Stimulated activated CD8-positive, alpha-beta memory T cell treated with anti-CD3 and anti-CD28 coated beads, Interleukin-7, amount 100 ng/mL, for 24 hours (primary cell): ENCODE results near the gene AIMP1.
"Not testable (repeated sequence)": the region's sequence is repeated elsewhere in the genome, so short reads cannot be mapped to it uniquely, and the experiment has no call there.

Experiments
- DNase-seq: peaks from one replicate; pipeline ENCODE4 v3.0.0-alpha.2; 2020; ENCODE audit warnings: low read depth

The AIMP1 gene

DNA sequence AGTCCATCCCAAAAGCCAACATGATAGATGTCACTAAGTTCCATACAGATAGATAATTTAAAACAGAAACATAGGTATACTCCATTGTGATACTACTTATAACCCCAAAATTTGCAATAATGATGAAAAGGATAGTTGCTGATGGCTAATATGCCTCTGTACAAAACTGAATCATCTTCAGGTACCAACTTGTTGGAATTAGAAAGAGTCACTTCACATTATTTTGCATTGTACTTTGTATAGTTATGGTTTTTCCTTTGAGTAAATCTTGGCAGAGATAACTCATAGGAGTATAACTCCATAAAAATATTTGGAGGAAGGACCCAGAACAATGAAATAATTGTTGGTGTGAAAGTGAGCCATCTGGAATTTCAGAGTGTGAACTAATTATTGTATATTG is 34.7 kb downstream of the AIMP1 start:
- no peak for DNase-seq

DNA sequence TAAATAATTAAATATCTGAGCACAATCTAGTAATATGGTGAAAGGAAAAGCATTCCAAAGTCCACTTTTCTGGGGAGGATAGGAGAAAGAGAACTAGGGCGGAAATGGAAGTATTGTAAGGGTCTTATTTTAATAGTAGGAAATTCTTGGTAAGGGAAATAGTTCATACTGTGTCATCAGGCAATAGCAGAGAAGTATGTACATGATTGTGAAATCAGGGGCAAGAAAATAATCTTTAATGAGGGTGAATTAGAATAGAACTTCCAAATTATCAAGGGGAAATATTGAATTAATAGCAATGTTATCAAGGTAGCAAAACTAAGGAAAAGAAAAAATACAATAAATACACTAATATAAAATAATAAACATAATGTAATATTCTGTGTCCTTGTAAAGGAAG is 37.4 kb downstream of the AIMP1 start:
- DNase-seq: no peak

DNA sequence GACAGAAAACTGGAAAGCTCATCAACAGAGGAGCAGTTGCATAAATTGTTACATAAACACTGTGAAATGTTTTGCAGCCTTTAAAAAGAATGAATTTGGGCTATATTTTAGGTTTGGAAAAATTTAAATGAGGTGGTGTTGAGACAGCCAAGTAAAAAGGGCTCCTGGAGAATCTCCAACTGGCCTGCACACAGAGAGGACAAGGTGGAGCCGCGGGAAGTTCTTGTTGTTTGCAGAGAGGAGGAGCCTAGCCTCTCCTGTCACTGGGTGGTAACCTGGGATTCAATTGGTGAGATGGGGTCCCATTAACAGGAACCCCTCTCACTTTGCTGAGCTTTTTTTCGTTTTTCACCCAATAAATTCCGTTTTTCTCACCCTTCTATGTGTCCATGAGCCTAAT is 38.8 kb downstream of the AIMP1 start:
- DNase-seq: no peak

DNA sequence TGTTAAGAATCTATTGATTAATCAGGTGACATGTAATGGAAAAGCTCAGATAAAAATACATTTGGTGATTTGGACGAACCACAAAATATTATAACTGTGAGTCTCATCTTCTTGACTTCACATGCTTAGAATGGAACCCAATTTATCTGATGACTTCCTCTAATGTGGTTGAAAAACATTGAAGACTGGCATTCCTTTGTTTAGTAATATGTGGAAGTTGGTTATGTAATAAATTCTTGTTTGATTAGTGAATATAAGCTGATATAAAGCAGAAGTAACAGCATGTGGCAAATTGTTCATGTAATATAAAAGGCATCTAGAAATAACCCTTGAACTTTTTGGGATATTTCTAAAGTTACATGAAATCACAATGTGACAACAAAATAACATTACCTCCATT is 42.5 kb downstream of the AIMP1 start:
- no peak for DNase-seq

DNA sequence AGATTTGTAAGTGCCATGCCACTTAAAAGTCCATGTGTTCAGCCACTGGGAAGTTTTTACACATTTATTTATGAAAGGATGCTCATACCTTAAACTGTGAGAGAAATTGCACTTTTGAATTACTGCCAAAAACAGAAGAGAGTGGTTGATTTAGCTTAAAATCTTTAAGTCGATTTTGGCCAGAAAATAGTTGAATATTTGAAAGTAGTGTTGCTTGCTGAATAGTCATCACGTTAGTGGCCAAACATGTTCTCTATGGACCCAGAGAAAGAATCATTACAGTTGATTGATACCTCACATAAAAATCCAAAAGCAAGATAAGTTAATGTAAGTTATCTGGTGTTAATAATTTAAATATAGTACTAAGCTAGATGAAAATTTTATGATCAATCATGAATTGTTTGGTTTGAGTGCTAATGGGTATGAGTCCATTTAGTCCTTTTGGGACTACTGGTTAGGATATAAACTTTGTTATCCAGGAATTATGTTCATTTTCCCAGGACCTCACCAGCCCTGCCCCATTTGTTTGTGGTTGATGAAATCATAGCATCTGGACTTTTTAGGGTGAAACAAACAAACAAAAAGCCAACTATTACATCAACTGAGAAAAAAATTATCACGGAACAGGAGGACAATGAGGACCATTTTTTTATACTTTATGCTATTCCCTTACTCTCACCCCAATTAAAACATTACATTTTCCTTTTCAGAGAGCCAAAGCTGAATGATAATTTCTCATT is 45.9 kb downstream of the AIMP1 start:
- no peak for DNase-seq

DNA sequence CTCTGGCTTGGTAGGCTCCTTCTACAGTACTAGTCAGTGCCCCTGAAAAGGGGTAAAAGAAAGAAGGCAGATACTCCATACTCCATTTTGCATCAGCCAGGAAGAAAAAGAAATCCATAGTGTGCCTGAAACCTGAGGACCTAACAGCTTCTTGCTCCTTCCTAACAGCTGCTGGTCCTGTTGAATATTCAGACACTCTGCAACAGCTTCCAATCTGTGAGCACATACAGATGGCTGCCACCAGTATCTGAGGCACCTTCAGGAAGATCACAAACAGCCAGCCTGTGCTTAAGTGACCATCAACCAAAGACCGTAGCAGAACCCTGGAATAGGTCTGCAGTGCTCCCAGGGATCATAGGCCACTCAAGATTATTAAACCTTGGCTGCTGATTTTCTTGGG is 47.9 kb downstream of the AIMP1 start:
- DNase-seq: no peak

DNA sequence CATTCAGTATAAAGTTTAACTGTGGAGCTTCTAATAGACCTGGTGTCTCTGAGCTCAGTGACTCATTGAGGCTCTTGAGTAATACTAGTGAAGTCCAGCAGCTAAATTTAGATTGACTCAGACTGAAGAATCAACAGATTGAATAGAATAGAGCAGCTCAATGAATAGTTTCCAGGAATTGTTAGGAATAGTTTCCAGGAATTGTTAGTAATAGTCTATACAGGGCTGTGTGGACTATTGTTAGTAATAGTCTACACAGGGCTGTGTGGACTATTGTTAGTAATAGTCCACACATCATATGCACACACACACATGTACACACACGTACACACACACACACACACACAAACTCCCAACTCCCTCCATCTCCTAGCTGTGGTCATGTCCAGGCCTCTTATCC is 49.3 kb downstream of the AIMP1 start:
- DNase-seq: no peak

DNA sequence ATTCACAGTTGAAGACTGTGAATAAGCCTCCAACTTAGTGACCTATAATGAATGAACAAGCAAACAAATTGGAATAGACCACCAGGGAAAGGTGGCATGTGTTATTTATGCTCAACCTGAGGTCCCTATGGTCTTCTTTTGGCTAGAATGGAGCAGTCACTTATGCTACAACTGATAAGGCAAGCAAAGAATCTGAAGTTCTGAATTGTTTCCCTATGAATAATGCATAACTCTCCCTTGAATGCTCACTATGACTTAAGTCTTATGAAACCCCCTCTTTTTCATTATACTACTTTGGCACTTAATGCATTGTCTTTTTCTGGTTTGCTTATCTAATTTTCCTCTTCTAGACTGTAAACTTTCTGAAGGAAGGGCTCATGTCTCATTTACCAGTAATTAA is 49.7 kb downstream of the AIMP1 start:
- DNase-seq: no peak

DNA sequence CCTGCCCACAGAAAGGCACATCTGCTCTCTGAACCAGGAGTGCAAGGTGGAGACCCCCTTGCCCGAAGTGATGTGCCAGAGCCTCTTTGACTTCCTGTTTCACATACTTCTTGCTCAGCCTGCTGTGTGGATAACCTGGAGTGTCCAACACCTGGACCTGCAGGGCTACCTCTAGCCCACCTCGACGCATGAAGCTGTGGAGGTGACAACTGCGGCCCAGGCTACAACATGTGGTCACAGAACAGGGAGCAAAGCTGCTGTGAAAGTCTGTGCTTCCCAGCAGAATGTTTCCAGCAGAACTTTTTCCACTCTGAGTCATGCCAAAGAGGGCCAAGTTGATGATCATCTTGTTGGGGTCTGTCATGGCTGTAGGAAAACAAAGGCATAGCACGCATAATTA is 50.7 kb downstream of the AIMP1 start:
- DNase-seq: no peak

DNA sequence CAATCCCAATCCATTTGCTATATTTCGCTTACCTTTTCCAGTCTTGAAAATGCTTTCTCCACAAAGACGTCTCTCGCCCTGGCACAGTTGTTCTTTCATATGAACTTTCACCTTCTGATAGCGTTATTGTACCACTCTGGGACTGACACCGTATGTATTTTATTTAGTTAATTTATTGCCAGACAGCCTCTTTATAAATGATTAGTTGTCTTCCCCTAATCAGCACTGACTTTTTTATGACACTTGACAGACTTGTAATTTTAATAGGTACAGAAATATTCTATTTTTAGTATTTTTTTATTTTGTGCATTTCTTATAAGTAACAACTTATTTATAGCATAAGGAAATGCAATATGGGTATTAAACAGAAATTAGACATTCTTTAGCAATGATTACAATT is 52.3 kb downstream of the AIMP1 start, which contains the start of gene GIMD1:
Gene GIMD1 (minus strand): TSS at position 101 of the 400 bp plus-strand sequence. CDS start 1,343 bp downstream, outside the sequence.
- DNase-seq: no peak

DNA sequence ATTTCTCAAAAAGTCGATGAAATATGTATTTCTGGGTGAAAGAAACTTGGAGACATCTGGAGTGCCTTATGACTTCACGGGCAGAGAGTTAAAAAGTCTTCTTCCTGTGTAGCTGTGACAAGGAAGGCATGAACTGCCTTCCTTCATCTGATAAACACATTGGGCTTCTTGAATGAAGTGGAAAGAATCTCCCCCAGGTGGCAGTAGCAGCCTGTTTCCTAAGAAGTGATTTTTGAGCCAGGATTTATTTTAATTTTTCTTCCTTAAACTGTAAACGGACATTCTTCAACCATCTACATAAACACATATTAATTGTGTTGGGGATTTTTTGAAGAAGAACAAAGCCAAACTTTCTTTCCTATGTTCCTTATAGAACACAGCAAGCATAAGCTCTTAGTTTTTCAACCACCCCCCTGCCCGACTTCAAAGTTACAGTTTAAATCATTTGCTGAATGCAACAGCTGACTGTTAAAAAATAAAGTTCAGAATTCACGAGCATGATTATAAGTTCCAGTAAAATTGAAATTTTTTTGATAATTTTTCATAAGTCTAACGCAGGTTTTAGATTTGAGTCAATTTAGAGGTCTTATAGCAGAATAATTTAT is 53.2 kb downstream of the AIMP1 start:
- no peak for DNase-seq

DNA sequence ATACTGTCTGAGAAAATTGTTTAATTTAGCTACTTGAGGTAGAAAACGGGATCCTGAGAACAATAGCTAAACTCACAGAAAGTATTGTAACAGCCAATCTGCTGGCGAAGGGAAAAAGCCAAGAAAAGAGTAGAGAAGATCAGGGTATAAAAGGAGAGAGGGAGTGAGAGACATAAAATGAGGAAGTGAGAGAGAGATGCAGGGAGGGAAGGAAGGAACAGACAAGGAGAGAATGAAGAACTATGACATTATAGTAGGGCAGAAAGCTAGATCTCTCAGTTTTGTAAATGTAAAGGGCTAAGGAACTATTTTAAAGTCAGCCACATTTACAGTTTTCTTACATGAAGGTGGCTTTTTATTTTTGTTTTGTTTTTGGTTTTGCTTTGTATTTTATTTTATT is 53.9 kb downstream of the AIMP1 start:
- no peak for DNase-seq

DNA sequence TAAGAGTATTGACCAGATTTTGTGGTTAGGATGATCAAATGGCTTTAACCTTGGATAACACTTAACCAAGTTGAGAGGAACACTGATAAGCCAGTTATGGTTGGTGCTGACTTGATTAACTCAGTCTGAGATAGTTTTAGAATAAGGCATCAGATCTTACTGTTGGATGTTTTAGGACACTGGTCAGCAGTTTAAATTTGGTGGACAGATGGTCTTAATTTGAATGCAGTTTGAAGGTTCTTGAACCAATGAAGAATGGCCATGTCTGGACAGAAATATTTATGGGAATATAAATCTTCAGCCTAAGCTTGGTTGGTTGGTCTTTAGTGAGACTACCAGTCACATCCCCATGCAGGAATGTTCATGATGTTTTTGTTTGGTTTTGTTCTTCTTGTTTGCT is 54.8 kb downstream of the AIMP1 start:
- no peak for DNase-seq

DNA sequence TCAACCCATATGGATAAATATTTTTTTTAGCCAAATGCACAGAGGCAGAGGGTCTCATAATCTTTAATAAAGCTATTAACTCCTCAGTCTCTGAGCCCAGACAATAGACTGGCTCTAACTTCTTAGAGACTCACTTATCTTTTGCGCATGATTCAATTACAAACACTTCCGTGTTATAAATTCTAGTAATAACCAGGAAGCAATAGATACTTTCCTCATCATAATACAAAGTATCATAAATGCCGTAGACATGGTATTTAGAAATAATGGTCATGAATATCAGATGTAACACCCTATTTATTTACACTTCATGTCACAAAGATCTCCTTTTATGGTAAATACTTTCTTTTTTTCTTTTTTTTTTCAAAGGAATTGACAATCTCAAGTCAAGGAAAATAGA is 56.7 kb downstream of the AIMP1 start:
- no peak for DNase-seq

DNA sequence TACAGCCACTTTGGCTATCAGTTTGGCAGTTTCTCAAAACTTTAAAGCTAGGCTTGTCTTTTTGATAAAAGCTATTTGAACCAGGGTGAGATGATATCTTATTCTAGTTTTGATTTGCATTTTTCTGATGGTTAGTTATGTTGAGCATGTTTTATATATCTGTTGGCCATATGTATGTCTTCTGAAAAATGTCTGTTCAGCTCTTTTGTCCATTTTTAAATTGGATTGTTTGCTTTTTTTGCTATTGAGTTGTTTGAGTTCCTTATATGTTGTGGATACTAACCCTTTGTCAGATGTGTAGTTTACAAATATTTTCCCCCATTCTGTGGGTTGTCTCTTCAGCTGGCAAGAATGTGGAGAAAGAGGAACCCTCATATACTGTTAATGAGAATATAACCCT is 63.8 kb downstream of the AIMP1 start:
- no peak for DNase-seq

DNA sequence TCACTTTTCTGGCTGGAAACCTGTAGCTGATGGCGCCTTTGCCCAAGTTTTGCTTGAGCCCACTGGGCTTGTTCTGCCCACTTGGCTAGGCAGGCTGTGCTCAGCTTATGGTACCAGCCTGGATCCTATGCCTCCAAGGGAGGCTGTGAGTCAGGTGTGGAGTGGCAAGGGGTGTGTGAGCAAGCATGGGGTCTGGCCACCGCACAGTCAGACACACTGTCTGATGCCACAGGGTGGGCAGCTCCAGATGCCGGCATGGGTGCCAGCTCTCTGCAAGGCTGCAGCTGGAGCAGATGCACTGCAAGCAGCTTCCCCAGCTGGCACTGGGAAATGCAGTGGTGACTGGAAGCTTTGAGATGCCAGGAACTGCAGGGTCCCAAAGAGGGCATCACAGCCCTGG is 68.5 kb downstream of the AIMP1 start:
- DNase-seq: no peak

DNA sequence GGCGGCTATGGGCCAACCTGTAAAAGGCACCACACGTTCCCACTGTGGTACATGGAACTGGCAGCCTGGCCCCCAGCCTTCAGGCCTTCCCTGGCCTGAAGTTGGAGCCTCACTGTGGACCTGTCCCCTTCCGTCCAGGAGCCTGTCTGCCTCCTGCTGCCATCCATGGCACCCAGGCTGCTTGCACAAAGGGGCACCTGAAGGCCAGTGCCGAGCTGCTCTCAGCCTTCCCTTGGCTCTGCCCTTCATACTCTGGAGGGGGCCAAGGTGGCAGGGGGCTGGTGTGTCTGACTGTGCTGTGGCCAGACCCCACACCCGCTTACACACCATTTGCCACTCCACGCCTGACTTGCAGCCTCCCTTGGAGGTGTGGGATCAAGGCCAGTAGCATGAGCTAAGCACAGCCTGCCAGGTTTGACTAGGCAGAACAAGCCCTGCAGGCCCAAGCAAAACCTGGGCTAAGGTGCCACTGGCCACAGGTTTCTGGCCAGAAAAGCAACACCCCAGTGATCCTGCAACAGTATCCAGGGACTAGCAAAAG is 69.6 kb downstream of the AIMP1 start:
- DNase-seq: no peak

DNA sequence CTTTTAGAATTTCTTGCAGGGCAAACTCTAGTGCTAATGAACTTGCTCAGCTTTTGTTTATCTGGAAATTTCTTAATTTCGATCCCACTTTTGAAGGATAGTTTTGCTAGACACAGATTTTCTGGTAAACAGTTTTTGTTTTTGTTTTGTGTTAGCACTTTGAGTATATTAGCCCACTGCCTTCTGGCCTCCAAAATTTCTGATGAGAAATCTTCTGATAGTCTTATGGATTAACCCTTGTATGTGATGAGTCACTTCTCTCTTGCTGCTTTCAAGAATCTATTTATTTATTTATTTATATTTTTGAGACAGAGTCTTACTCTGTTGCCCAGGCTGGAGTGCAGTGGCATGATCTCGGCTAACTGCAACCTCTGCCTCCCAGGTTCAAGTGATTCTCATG is 79.2 kb downstream of the AIMP1 start:
- no peak for DNase-seq

DNA sequence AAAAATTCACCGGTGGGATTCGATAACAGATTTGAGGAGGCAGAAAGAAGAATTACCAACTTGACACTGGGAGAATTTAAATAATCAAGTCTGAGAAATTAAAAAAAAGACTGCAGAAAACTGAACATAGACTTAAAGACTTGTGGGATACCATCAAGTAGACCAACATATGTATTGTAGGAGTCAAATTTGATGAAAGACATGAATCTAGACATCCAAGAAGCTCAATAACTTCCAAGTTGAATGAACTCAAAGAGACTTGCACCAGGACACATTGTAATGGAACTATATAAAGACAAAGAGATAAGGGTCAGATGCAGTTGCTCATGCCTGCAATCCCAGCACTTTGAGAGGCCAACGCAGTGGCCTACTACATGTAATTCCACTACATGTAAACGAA is 82.5 kb downstream of the AIMP1 start:
- not testable (repeated sequence) for DNase-seq
